Keratinocyte (primary cell): ENCODE results near the gene TRAK2. TPM values are rescaled to one million over a fixed set of nuclear protein-coding genes. Genes with fewer than 3 reads are reported as not detected.

Experiments used
- DNase-seq: peaks from one replicate; pipeline ENCODE4 v3.0.0-alpha.2; 2011; ENCODE audit warnings: low read depth, missing footprints, low spot score
- FAIRE-seq: peaks from 2 replicates; lab custom pipeline; 2011; peaks lifted over from hg19 to GRCh38; lab: Jason Lieb, UNC
- H2AFZ ChIP-seq: 2 replicates; pipeline ENCODE4 v1.6.0; 2012; ENCODE audit warnings: low read length, control low read depth, inconsistent platforms; ENCODE audit not compliant: control insufficient read depth
- H3K27ac ChIP-seq: 2 replicates; pipeline ENCODE4 v1.5.1; 2011; ENCODE audit warnings: low read length; ENCODE audit not compliant: control insufficient read depth, insufficient read depth
- H3K27me3 ChIP-seq: 3 replicates; pipeline ENCODE4 v1.6.0; 2011; ENCODE audit warnings: low read length; ENCODE audit not compliant: control insufficient read depth, insufficient read depth; ENCODE audit errors: extremely low read depth
- H3K36me3 ChIP-seq, 2 experiments: 2 replicates in 1 of 2; 3 replicates in 1 of 2; pipeline ENCODE4 v1.5.1; 2011; ENCODE audit warnings: low read length in 2 of 2, mild to moderate bottlenecking in 1 of 2; ENCODE audit not compliant: control insufficient read depth in 2 of 2, insufficient read depth in 2 of 2; ENCODE audit errors: extremely low read depth in 1 of 2
- H3K4me1 ChIP-seq: 3 replicates; pipeline ENCODE4 v1.5.1; 2011; ENCODE audit warnings: low read length; ENCODE audit not compliant: control insufficient read depth, insufficient read depth; ENCODE audit errors: extremely low read depth
- H3K4me2 ChIP-seq: 3 replicates; pipeline ENCODE4 v1.6.0; 2011; ENCODE audit warnings: low read depth, low read length; ENCODE audit not compliant: control insufficient read depth, insufficient read depth; ENCODE audit errors: extremely low read depth
- H3K4me3 ChIP-seq, 3 experiments: fragments of 200-600 bp in 1 of 3; sonication (generic) in 1 of 3; 2 replicates in 2 of 3; 3 replicates in 1 of 3; pipeline ENCODE4 v1.5.1; 2011 to 2016; ENCODE audit warnings: low read length in 3 of 3, mild to moderate bottlenecking in 3 of 3, control low read depth in 2 of 3, inconsistent platforms in 1 of 3, low read depth in 1 of 3, mixed read lengths in 1 of 3, mixed run types in 1 of 3, moderate library complexity in 1 of 3; ENCODE audit not compliant: control insufficient read depth in 2 of 3, insufficient read depth in 2 of 3; ENCODE audit errors: extremely low read depth in 1 of 3
- H3K79me2 ChIP-seq: 2 replicates; pipeline ENCODE4 v1.6.0; 2012; ENCODE audit warnings: low read length; ENCODE audit not compliant: control insufficient read depth, insufficient read depth
- H3K9ac ChIP-seq: 3 replicates; pipeline ENCODE4 v1.6.0; 2011; ENCODE audit warnings: low read length; ENCODE audit not compliant: control insufficient read depth, insufficient read depth; ENCODE audit errors: extremely low read depth
- H3K9me1 ChIP-seq: 3 replicates; pipeline ENCODE4 v1.6.0; 2011; ENCODE audit warnings: low read length; ENCODE audit not compliant: control insufficient read depth, insufficient read depth; ENCODE audit errors: extremely low read depth
- H3K9me3 ChIP-seq: 2 replicates; pipeline ENCODE4 v1.5.1; 2012; ENCODE audit warnings: low read depth, low read length; ENCODE audit not compliant: control insufficient read depth
- H4K20me1 ChIP-seq: 3 replicates; pipeline ENCODE4 v1.6.0; 2011; ENCODE audit warnings: low read length; ENCODE audit not compliant: control insufficient read depth, insufficient read depth; ENCODE audit errors: extremely low read depth
- EZH2 ChIP-seq: IDR thresholded peaks from one replicate; pipeline ENCODE4 v1.6.1; 2012; ENCODE audit warnings: inconsistent platforms, mild to moderate bottlenecking, low read length, moderate library complexity
- dilution Hi-C: fragments of 300-500 bp; cut with MboI; formaldehyde crosslinking; loops from one replicate; pipeline ENCODE4 v1.7.0; 2020; ENCODE audit warnings: low sequenced_read_pairs; ENCODE audit not compliant: extremely low pct_ligation_motif_present
- polyA plus RNA-seq, 5 experiments: library from polyadenylated mRNA; depleted of rRNA in 3 of 5; stranded (reverse) in 3 of 5; stranded (forward) in 1 of 5; unstranded in 1 of 5; fragments of >200 nt; gene quantifications; 1 replicate in 1 of 5; 2 replicates in 3 of 5; 3 replicates in 1 of 5; pipeline versions ENCODE4 v1.2.1 to v1.2.3, GENCODE V29; 2011 to 2012; ENCODE audit warnings: missing spikeins in 2 of 5, low read depth in 1 of 5, low replicate concordance in 1 of 5
- TF ChIP-seq, protein P1 (sequence below), 3 experiments: IDR thresholded peaks in 1 of 3; conservative IDR thresholded peaks in 1 of 3; optimal IDR thresholded peaks in 1 of 3; 2 replicates in 2 of 3; 3 replicates in 1 of 3; pipeline versions ENCODE3 to v1.5.1; 2011; ENCODE audit warnings: low read length in 3 of 3, mild to moderate bottlenecking in 3 of 3, moderate library complexity in 2 of 3, control low read depth in 1 of 3, inconsistent platforms in 1 of 3; ENCODE audit not compliant: insufficient read depth in 2 of 3; ENCODE audit errors: extremely low read depth in 1 of 3

The TRAK2 gene
- polyA plus RNA-seq, 1 donor (not counting 4 experiments of a cell fraction or from before 2014, with no cell fraction given), result 12.9 TPM

DNA sequence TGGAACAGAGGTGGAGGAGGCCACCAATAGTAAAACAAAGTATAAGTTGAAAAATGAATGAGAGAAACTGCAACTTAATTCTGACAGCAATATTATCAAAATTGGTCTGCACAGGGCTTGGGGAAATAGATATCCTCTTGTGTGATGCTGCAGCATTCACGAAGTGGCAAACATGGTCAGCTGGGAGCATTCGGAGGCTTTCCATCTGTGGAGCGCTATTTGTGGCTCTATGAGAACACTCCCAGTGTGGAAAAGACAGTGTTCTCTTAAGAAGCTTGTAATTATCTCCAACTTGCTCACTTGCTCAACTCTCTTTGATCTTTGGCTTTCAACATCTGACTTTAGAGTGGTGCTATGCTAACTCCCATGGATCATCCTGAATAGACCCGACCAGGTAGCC, 91.0 kb downstream of the TRAK2 start:
- no peak for DNase-seq
- no peak overlapping the region for H3K27ac ChIP-seq
- H3K36me3 ChIP-seq, result peaks cover 1 to 6% of the 10 kb centered on the region in 2 experiments
- no peaks in the 10 kb centered on the region for H3K27me3 ChIP-seq
- TF ChIP-seq, protein P1, sequence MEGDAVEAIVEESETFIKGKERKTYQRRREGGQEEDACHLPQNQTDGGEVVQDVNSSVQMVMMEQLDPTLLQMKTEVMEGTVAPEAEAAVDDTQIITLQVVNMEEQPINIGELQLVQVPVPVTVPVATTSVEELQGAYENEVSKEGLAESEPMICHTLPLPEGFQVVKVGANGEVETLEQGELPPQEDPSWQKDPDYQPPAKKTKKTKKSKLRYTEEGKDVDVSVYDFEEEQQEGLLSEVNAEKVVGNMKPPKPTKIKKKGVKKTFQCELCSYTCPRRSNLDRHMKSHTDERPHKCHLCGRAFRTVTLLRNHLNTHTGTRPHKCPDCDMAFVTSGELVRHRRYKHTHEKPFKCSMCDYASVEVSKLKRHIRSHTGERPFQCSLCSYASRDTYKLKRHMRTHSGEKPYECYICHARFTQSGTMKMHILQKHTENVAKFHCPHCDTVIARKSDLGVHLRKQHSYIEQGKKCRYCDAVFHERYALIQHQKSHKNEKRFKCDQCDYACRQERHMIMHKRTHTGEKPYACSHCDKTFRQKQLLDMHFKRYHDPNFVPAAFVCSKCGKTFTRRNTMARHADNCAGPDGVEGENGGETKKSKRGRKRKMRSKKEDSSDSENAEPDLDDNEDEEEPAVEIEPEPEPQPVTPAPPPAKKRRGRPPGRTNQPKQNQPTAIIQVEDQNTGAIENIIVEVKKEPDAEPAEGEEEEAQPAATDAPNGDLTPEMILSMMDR (optimal IDR thresholded peaks at IDR 0.05 in 1 of 3, IDR thresholded peaks at IDR 0.05 in 1 of 3, conservative IDR thresholded peaks at IDR 0.05 in 1 of 3; ENCODE audit: extremely low read depth in 1 of 3, insufficient read depth in 2 of 3, low read length in 3 of 3), result no peak
- TF ChIP-seq EZH2, result no peak
- H3K9me3 ChIP-seq, result peaks cover 5% of the 10 kb centered on the region
- no peak for FAIRE-seq
- H3K9ac ChIP-seq, result no peak overlapping the region
- dilution Hi-C loops, result no loop called here
- H3K4me2 ChIP-seq, result no peak overlapping the region
- H3K79me2 ChIP-seq, result no peaks in the 10 kb centered on the region
- no peaks in the 10 kb centered on the region for H4K20me1 ChIP-seq
- H3K4me1 ChIP-seq, result peaks cover 4% of the 10 kb centered on the region
- no peak overlapping the region for H2AFZ ChIP-seq
- H3K9me1 ChIP-seq, result no peaks in the 10 kb centered on the region
- H3K4me3 ChIP-seq, result no peak overlapping the region

DNA sequence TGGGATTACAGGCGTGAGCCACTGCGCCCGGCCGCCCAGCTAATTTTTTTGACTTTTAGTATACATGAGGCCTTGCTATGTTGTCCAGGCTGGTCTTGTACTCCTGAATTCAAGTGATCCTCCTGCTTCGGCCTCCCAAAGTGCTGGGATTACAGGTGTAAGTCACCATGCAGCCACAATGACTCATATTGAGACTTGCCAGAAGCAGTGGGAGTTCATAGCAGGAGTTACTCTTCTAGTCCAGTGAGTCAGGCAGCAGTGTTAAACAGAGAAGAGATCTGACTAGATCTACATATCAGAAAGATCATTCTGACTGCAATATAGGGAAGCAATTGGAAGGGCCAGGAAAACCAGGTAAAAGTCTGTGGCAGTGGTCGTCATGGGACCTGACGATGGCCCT, 92.6 kb downstream of the TRAK2 start:
- Histone ChIP-seq H3K4me2 (no peak overlapping the region), H3K4me3 (no peak overlapping the region), H3K4me1 (peaks cover 4% of the 10 kb centered on the region), H3K9me3 (peaks cover 5% of the 10 kb centered on the region), H3K9ac (no peak overlapping the region), H3K79me2 (no peaks in the 10 kb centered on the region), H3K27ac (no peak overlapping the region), H3K27me3 (no peaks in the 10 kb centered on the region), H3K9me1 (no peaks in the 10 kb centered on the region), H3K36me3 (peaks cover 1 to 6% of the 10 kb centered on the region in 2 experiments), H2AFZ (no peak overlapping the region), H4K20me1 (no peaks in the 10 kb centered on the region)
- FAIRE-seq (no peak), DNase-seq (no peak)
- dilution Hi-C loops, result no loop called here
- TF ChIP-seq, protein P1 (optimal IDR thresholded peaks at IDR 0.05 in 1 of 3, IDR thresholded peaks at IDR 0.05 in 1 of 3, conservative IDR thresholded peaks at IDR 0.05 in 1 of 3; ENCODE audit: extremely low read depth in 1 of 3, insufficient read depth in 2 of 3, low read length in 3 of 3), result no peak
- no peak for TF ChIP-seq EZH2
